ENCODE measurements around the gene GRB10.

- TF ChIP-seq CTCF (IDR thresholded peaks at IDR 0.05; ENCODE audit: extremely low read depth in 1 of 2, insufficient read depth in 1 of 2, low read depth in 1 of 2, low read length in 2 of 2) (no peak), POLR2A (IDR thresholded peaks at IDR 0.05; ENCODE audit: low read depth, low read length) (no peak), POLR2AphosphoS5 (IDR thresholded peaks at IDR 0.05; ENCODE audit: insufficient read depth, low read depth, low read length) (no peak), EZH2 (IDR thresholded peaks at IDR 0.05; ENCODE audit: borderline replicate concordance, low read depth, low read length, severe bottlenecking) (no peak)
- TF ChIP-seq, protein P1, sequence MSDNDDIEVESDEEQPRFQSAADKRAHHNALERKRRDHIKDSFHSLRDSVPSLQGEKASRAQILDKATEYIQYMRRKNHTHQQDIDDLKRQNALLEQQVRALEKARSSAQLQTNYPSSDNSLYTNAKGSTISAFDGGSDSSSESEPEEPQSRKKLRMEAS (IDR thresholded peaks at IDR 0.05; ENCODE audit: insufficient read depth, insufficient read length): no peak
Measured at GRCh38 chr7:50633414-50633710, 149.3 kb downstream of the GRB10 start.

Data from endothelial cell of umbilical vein (primary cell).